Activated CD8-positive, alpha-beta memory T cell treated with anti-CD3 and anti-CD28 coated beads for 36 hours (primary cell): ENCODE measurements around the gene QDPR. TPM values are rescaled to one million over a fixed set of nuclear protein-coding genes. Genes with fewer than 3 reads are reported as not detected.
"Not testable (repeated sequence)": the region's sequence is repeated elsewhere in the genome, so short reads cannot be mapped to it uniquely, and the experiment has no call there.

ENCODE experiments used
- CTCF ChIA-PET: fragments of 350-600 bp; sonication (Branson Sonifier 250); formaldehyde crosslinking; loops from one replicate; lab custom pipeline; 2021; ENCODE audit warnings: antibody characterized with exemption; lab: Charles Lee
- POLR2A ChIA-PET: fragments of 350-600 bp; sonication (Branson Sonifier 250); formaldehyde crosslinking; loops from one replicate; lab custom pipeline; 2021; ENCODE audit warnings: antibody characterized with exemption; lab: Charles Lee
- total RNA-seq, 2 experiments: library from RNA; stranded (reverse); gene quantifications; one replicate each; pipeline ENCODE4 v1.2.3, GENCODE V29; 2021

The QDPR gene
- 10 to 100 TPM; 54.4 to 56.3 TPM for total RNA-seq

GRCh38 chr4:17511950-17512795 is at the start of gene QDPR:
TSS of gene QDPR (minus strand) at chr4:17512090. CDS start at chr4:17512054, 36 bp downstream.
- POLR2A ChIA-PET = interaction anchor here (0.6 kb wide), 2 partner anchors 39 to 64 kb away, joined by 3 to 4 read pairs; no protein-coding TSS in a partner anchor
- CTCF ChIA-PET = interaction anchor here (0.7 to 1.3 kb wide), 3 partner anchors 16 to 130 kb away, joined by 3 to 5 read pairs (median 4); no protein-coding TSS in a partner anchor

- ChIA-PET CTCF (no interaction called here), POLR2A (no interaction called here)
Observed at GRCh38 chr4:17561195-17561909, 49.5 kb upstream of the QDPR start.

DNA sequence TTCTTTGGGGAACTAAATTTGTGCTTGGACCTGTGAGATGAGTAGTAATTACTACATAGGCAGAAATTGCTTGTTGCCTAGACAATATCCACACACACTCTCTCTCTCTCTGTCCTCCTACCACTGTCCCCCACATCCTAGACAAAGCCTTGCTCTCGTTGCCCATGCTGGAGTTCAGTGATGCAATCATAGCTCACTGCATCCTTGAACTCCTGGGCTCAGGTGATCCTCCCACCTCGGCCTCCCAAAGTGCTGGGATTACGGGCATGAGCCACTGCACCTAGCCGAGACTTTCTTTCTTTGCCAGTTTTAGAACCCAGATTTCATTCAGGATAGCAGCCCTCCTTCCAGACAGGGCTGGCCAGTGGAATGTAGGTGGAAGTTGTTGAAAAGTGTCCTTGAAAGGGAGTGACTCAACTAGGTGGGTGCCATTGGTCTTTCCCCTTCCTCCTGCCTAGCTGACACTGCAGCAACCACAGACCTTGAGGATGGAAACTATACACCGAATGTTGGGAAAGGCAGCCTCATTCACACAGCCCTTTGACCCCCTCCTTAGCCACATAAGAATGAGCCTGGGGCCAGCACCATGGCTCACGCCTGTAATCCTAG is 48.3 kb upstream of the QDPR start:
- CTCF ChIA-PET = interaction anchor here (1.3 kb wide), 1 partner anchor 93 kb away, joined by 3 read pairs; no protein-coding TSS in a partner anchor
- POLR2A ChIA-PET = no interaction called here

DNA sequence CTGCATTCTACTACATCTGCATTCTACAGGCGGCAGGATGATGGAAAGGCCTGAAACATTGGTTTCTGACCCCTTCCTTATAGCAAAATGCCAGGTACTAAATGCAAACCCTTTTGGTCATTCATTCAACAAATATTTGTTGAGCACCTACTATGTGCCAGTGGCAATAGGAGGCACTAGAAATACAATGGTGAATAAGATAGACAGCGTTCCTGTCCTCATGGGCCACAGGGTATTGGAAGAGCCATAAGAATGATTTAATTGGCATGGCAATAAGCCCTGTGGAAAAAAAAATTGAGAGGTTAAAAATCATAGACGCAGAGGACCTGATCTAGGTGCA is 47.8 kb upstream of the QDPR start:
- ChIA-PET POLR2A (no interaction called here), CTCF (interaction anchor here (1.3 kb wide), 1 partner anchor 93 kb away, joined by 3 read pairs; no protein-coding TSS in a partner anchor)

GRCh38 chr4:17558941-17559708 is 47.2 kb upstream of the QDPR start:
- POLR2A ChIA-PET = no interaction called here
- CTCF ChIA-PET = interaction anchor here (1.3 kb wide), 1 partner anchor 94 kb away, joined by 3 read pairs; no protein-coding TSS in a partner anchor

DNA sequence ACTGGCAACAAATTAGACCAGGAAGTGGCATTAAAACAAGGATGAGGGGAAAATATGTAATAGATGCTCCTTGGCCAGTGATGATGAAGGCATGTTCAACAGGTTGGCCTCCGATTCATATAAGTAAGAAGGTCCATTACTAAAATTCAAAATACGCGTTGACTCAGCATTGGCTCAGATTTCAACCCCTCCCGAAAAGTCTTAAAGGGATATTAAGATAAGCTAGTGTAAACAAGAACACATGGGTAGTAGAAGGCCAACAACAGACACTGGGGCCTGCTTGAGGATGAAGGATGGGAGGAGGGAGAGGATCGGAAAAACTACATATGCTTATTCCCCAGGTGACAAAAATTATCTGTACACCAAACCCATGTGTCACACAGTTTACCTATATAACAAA is 46.0 kb upstream of the QDPR start:
- POLR2A ChIA-PET = no interaction called here
- CTCF ChIA-PET = interaction anchor here (1.3 kb wide), 1 partner anchor 78 kb away, joined by 4 read pairs; no protein-coding TSS in a partner anchor

DNA sequence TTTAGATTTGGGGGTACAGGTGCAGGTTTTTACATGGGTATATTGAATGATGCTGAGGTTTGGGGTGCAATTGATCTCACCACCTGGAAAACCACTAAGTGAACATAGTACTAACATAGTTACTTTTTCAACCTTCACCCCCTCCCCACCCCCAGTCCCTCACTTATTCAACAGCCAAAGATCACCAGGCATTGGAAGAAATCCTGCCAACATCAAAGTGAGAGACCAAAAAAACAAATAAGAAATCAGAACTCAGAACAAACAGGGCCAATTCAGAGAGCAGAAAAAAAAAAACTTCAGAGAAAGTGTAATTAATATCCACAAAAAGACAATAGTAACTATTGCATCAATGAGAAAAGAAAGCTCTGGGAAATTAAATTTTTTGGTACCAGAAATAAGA is 44.6 kb upstream of the QDPR start:
- CTCF ChIA-PET = interaction anchor here (0.6 to 1.3 kb wide), 2 partner anchors 80 to 1792 kb away, joined by 3 to 4 read pairs; no protein-coding TSS in a partner anchor
- POLR2A ChIA-PET = no interaction called here

DNA sequence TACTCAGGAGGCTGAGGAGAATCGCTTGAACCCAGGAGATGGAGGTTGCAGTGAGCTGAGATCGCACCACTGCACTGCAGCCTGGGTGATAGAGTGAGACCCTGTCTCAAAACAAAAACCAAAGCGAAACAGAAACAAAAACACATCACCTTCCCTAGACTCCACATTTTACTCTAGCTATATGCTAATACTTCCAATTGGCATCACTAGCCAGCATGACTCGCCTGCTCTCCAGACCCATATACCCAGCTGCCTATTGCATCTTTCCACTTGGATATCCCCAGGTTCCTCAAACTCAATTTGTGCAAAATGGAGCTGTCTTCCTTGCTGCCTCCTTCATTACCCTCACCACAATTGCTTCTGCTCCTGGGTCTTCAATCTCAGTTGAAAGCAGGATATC is 42.7 kb upstream of the QDPR start:
- POLR2A ChIA-PET = no interaction called here
- CTCF ChIA-PET = interaction anchor here (1.3 kb wide), 1 partner anchor 82 kb away, joined by 5 read pairs; no protein-coding TSS in a partner anchor

GRCh38 chr4:17552427-17552826 is 40.5 kb upstream of the QDPR start:
- ChIA-PET CTCF (interaction anchor here (1.5 kb wide), 1 partner anchor 84 kb away, joined by 3 read pairs; no protein-coding TSS in a partner anchor), POLR2A (no interaction called here)

DNA sequence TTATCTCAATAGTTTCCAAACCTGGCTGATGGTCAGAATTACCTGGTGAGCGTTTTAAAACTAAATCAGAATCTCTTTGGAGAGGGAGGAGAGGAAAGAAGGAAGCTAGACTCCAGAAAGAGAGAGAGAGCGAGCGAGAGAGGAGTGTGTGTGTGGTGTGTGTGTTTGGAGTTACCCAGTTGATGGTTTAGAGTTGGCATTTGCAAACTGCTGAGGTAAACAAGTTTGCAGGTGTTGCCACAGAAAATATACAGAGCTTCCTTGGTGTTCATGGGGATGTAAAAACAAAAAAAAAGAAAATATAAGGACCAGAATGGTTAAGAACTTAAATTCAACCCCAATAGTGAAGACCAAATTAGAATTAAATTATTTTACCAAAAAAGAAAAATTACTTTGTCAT is 38.7 kb upstream of the QDPR start:
- CTCF ChIA-PET = interaction anchor here (0.7 kb wide), 1 partner anchor 86 kb away, joined by 3 read pairs; no protein-coding TSS in a partner anchor
- POLR2A ChIA-PET = interaction anchor here (0.8 kb wide), 1 partner anchor 38 kb away, joined by 3 read pairs; no protein-coding TSS in a partner anchor

- ChIA-PET POLR2A (no interaction called here), CTCF (interaction anchor here (5.0 kb wide), 1 partner anchor 90 kb away, joined by 24 read pairs; no protein-coding TSS in a partner anchor)
Observed at GRCh38 chr4:17546678-17547077, 34.8 kb upstream of the QDPR start.

DNA sequence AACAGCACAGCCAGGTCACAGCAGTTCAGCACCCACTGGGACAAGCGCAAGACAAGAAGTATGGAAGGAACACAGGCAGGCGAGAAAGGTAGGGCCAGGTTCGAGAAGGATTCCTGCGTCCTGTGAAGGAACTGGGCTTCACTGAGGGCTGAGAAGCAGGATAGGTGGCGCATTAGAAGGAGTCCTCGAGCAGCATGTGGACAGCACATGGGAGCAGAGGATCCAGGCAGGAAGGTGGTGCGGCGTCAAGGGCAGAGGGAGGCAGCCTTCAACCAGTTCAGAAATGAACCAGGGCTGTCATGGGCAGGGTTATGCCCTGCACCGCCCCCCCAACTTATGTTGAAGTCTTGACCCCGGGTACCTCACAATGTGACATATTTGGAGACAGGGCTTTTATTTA is 34.3 kb upstream of the QDPR start:
- POLR2A ChIA-PET = no interaction called here
- CTCF ChIA-PET = interaction anchor here (5.0 kb wide), 1 partner anchor 90 kb away, joined by 24 read pairs; no protein-coding TSS in a partner anchor

DNA sequence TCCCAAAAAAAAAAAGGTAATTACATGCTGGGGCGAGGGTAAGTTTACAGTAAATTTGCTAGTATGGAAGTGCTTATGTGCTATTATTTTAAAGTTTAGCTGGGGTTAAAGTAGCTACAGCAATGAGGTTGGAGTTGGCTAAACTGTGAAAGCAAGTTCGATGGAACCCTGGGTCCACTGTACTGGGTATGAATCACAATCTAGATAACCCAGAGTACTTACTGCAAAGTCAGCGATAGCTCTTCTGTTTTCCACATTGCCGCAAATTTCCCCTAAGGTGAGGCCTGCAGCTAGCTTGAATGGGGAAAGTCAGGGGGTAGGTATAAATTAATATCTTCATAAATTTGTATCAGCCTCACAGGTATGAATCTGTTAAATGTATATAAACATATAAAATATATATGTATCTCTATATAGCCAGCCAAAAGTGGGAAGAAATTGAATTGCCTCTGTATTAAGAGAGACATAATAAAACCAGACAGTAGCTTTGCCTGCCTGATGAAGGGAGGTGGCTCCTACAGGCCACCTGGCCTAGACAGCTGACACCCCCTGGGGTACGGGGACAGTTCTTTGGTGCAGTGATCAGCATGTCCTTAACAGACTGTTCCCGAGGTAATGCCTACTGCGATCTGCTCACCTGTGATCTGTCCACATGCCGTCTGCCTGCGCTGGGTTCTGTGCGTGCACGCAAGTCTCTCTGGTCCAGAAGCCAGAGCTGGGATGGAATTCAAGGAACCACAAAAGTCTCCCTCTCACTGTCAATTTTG is 33.7 kb upstream of the QDPR start:
- CTCF ChIA-PET = interaction anchor here (5.0 kb wide), 1 partner anchor 91 kb away, joined by 24 read pairs; no protein-coding TSS in a partner anchor

DNA sequence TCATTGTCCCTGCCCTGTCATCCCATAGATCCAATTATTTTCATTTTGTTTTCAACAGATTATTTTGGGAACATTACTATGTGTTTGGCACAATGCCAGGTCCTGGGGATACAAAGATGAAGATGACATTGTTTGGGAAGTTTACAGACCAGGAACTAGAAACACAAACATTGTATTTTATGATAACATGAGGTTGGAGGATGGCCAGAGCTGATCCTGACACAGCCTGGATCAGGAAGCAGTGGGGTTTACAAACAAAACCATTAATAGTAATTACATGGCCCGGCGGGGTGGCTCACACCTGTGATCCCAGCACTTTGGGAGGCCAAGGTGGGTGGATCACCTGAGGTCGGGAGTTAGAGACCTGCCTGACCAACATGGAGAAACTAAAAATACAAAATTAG is 32.9 kb upstream of the QDPR start:
- ChIA-PET CTCF (interaction anchor here (5.0 kb wide), 1 partner anchor 92 kb away, joined by 24 read pairs; no protein-coding TSS in a partner anchor), POLR2A (no interaction called here)

More for the DNA sequence above, 33.7 kb upstream of the QDPR start:
- POLR2A ChIA-PET = no interaction called here

DNA sequence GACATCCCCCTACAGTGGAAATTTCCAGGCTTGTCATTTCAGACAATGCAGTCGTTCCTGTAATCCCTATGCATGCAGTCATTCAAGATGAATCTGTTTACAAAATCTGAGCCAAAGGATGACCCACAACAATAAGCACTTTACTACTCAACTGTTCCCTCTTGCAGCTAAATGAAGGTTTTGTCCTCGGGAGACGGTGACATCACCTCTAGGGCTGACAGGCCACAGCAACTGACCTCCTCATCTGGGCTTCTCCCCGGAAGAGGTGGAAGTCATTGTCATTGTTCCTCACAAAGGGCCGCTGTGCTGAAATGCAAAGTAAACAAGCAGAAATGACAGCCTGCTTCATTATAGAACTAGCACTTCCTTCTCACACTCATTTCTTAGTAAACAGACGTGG is 32.3 kb upstream of the QDPR start:
- ChIA-PET CTCF (no interaction called here), POLR2A (no interaction called here)

DNA sequence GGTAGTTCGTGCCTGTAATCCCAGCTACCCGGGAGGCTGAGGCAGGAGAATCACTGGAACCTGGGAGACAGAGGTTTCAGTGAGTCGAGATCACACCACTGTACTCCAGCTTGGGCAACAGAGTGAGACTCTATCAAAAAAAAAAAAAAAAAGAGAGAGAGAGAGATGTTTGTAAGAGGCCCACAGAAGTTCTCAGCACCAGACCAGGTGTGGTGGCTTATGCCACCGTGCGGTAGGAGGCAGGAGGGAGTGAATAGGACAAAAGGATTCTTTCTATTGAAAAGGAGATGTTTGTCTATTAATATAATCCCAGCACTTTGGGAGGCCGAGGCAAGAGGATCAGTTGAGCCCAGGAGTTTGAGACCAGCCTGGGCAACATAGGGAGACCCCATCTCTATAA is 25.2 kb upstream of the QDPR start:
- POLR2A ChIA-PET, CTCF ChIA-PET: not testable (repeated sequence)

GRCh38 chr4:17535906-17536305 is 24.0 kb upstream of the QDPR start:
- ChIA-PET CTCF (no interaction called here), POLR2A (no interaction called here)

- CTCF ChIA-PET = interaction anchor here (0.9 kb wide), 1 partner anchor 14 kb away, joined by 4 read pairs; no protein-coding TSS in a partner anchor
- POLR2A ChIA-PET = no interaction called here
Observed at GRCh38 chr4:17535242-17535641, 23.4 kb upstream of the QDPR start.
